ENCODE results near the gene CCL7. TPM values are rescaled to one million over a fixed set of nuclear protein-coding genes. Genes with fewer than 3 reads are reported as not detected.

Gene CCL7
- total and polyA plus RNA-seq, 9 of the 15 experiments (the other 6 are each of a cell fraction or from before 2014, with no cell fraction given) = not detected

- TF ChIP-seq REST (IDR thresholded peaks at IDR 0.05; ENCODE audit: borderline replicate concordance) (peak; percentile 43; the same call in 1 of the 2 replicates), REST (CRISPR knock-in tag; IDR thresholded peaks at IDR 0.05; ENCODE audit: low read depth) (no peak), RAD21 (CRISPR knock-in tag; conservative IDR thresholded peaks at IDR 0.05 in 1 of 2, IDR thresholded peaks at IDR 0.05 in 1 of 2) (peak; percentile 65 to 70), NFIC (IDR thresholded peaks at IDR 0.05) (peak; percentile 69), ZFP36 (IDR thresholded peaks at IDR 0.05; ENCODE audit: low read depth, low read length, partially characterized antibody) (no peak), DEAF1 (CRISPR knock-in tag; IDR thresholded peaks at IDR 0.05) (0 out of 2 replicates have a peak, but pooled peaks have one; percentile 30)
These were observed 36.4 kb downstream of the CCL7 start (continued) for GRCh38 chr17:34306466-34306865.
